ENCODE measurements around the gene SLC37A3.

DNA sequence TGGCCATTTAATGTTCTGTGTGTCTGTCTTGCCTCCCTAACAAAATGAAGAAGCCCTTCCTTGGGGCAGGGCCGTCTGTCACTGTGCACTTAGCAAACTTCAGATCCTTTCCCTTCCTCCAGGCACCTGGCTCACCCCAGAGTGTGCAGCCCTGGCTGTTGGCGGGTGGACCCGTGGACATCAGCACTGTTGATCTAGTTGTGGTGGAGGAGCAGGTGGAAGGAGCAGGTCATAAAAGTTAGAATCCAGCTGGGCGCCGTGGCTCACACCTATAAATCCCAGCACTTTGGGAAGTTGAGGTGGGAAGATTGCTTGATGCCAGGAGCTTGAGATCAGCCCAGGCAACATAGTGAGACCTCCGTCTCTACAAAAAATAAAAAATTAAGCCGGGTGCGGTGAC is 18.2 kb upstream of the SLC37A3 start:
- no peak for TF ChIP-seq CTCF (IDR thresholded peaks at IDR 0.05)
- no peak for TF ChIP-seq POLR2A (IDR thresholded peaks at IDR 0.05)
